ENCODE measurements around the gene TNFRSF18.

TNFRSF18 gene

DNA sequence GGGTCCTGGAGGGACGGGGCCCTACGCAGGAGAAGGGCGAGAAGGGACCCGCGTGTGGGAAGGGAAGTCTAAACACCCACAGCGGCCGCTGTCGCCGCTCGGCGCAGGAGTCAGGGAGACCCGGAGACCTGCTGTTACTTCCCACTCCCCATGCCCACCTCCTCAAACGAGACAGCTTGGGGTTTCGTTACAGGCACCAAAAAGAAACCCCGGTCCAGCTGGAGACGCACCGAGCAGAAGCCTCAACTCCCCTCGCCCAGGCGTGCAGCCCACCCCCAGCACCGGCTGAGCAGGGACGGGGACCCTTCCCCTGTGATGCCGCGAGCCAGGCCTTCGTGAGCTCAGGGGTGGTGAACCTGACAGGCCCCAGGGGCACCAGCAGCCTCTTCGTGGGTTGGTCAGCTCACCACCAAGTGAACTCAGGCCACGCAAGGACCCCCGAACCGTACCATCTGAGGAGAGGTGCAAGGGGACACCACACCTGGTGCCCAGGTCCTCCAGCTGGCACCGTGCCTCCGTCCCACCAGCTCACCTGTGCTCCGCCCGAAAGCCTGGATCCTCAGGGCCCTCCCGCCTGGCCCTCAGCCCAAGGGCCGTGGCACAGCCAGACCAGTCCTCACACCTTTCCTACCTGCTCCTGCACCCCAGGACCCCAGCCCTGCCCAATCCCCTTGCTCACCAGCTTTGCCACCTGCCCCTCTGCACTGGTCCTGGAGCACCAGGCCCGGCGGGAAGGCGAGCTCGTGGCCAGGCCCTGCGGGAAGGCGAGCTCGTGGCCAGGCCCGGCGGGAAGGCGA, 20.4 kb upstream of the TNFRSF18 start:
- no peak for DNase-seq

GRCh38 chr1:1225913-1226312, 19.5 kb upstream of the TNFRSF18 start:
- DNase-seq, result no peak

- no peak for DNase-seq
Observed at GRCh38 chr1:1225238-1225845, 18.9 kb upstream of the TNFRSF18 start.

DNA sequence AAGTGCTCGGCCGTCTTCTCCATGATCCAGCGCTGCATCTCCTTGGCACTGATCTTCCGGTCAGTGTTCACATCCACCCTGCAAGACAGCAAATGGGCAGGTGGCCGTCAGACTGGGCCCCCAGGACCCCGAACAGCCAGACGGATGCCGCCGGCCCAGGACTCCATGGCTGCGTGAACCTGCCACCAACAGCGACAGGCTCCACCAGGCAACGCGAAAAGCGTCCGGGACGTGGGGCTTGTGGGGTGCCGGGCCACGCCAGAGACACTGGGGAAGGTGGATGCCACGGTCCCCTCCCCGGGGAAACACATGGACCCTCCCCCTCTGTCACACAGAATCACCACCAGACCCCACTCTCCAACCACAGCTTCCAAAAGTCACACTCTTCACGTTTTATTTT, 17.5 kb upstream of the TNFRSF18 start:
- no peak for DNase-seq

- DNase-seq, result no peak
Observed at GRCh38 chr1:1223321-1223720, 16.9 kb upstream of the TNFRSF18 start.

DNA sequence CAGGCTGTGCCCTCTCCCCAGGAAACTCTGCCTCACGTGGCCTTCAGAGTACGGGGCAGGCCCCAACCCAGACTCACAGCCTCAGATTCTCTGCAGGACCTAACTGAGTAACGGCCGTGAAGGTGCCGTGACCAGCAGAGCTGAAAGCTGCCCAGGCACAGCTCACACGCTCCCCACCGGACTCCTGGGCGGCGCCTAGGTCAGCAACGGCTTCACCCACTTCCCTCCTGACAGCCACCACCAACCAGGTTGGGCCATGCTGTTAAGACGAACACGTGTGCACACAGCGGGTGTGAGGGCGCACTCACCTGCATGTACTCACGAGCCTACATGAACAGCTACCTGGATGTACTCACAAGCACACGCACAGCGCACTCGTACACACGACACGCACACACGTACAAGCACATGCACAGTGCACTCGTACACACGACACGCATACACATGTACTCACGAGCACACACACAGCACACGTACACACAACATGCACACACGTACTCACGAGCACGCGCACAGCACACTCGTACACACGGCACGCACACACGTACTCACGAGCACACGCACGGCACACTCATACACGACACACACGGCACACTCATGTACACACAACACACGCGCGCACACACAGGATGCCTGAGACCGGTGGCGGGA, 16.3 kb upstream of the TNFRSF18 start:
- DNase-seq, result no peak

- no peak for DNase-seq
Observed at GRCh38 chr1:1221887-1222574, 15.6 kb upstream of the TNFRSF18 start.

DNA sequence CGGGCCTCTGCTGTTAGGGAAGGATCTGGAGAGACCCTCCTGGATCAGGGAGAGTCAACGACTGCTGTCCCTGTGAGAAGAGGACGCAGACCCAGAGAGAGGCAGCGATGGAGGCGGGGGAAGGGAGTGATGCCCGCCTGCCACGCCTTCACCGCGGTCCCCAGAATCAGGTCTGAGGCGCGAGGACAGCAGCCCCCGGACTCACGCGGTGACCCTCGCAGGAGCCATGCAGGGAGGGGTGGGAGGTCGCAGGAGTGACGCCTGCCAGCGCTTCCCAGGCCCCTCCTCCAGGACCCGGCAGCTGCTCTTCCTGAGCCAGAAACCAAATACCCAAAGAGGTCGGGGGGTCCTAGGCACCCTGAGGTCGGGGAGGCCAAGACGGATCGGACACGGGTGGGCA, 13.8 kb upstream of the TNFRSF18 start:
- no peak for DNase-seq

- DNase-seq, result peak; percentile 52
Observed at GRCh38 chr1:1219341-1219740, 12.9 kb upstream of the TNFRSF18 start.

DNA sequence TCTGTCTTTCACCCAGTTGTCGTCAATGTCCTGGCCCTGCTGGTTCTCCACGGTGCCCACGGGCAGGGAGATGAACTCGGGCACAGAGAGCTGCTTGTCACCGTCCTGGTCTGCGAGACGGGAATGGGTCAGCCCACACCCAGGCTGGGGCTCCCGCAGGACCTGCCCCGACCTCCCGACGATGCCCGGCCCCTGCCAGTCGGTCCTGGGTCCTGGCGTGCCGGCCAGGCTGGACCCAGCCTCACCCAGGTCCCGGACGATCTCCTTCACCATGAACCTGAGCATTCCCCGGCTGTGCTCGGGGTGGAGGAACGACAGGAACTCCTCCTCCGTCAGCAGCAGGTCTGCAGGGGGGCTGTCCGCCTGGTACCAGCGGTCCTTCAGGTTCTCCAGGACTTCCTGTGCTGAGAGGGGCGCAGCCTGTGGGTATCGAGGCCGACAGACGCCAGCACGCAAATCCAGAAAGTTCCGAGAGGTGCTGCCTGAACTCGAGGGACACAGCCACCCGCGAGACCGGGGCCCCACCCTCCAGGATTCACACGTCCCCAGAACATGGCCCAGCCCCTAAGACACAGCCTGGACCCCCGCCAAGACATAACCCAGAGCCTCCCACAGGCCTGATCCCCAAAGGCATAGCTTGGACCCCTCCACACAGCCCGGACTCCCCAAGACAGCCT, 12.3 kb upstream of the TNFRSF18 start:
- DNase-seq, result no peak

- peak; percentile 35 for DNase-seq
Observed at GRCh38 chr1:1217621-1218523, 11.5 kb upstream of the TNFRSF18 start.

- DNase-seq, result peak; percentile 58
Observed at GRCh38 chr1:1216770-1217620, 10.6 kb upstream of the TNFRSF18 start.

DNA sequence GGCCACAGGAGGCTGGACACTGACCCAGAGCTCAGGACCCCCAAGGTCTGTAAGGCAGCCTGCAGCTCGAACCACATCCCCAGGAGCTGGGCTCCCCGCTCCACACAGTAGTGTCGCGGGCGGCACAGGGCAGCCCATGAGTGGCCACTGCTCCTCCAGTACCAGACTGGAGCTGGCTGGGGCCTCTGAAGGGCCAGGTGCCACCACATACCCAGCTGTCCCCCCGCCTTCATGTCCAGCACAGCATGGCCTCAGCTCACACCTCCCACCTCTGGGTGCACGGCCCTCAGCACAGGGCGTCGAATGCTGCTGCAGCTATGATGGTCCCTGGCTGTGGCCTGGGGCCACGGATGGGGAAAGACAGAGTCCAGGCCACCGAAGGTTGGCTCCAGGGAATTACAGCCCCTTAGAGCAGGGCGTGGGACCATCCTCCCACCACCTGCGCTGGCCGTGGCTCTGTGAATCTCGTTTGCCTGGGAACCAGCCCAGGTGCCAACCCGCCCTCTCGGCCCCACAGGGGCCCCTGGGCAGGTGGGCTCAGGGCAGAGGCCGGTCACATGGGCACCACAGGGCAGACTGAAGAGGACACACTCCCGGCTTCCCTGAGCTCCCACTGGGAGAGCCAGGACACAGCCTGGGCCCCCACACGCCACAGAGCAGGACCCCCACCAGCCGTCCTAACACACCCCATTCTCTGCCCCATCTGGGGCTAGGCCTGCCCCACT, 9.7 kb upstream of the TNFRSF18 start:
- no peak for DNase-seq

- DNase-seq, result no peak
Observed at GRCh38 chr1:1215080-1215676, 8.8 kb upstream of the TNFRSF18 start.

DNA sequence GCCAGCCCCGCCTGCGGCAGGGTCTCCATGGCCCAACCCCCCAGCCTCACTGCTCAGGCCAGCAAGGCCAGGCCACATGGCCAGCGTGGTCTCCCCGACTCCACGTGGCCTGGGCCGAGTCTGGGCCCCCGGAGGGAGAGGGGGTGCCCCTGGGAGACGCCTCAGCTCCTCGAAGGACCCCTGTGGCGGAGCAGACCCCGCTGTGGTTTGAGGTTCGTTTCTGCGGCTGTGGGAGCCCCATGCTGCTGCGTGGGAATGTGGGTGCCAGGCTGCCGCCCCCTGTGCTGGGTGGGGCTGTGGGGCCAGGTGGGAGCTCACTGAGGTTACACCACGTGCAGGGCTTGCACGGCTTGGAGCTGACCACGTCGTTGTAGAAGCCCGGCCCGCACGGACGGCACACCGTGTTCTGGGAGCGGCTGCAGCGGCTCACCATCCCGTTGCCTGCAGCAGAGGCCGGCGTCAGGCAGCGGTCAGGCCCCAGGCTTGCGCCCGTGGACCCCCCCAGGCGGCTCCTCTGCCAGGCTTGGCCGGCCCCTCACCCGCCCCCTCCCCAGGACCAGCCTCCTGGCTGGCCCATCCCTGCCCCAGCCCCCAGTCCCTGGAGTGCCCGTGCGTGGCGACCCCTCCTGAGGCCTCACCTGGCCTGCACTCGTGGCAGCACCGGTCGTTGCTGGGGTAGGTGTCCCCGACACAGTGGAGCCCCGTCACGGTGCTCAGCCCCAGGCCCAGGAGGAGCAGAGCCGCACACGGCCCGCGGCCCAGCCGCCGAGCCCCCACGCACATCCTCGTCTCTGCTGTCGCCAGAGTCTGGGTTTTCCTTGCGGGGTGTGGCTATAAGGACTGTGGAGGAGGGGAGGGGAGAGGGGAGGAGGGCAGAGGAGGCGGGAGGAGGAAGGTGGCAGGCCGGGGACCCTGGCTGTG, 7.2 kb upstream of the TNFRSF18 start, which contains the start of gene TNFRSF4:
Gene TNFRSF4, minus strand, starts transcription at position 809 of the 921 bp plus-strand sequence. Its CDS starts 26 bp downstream, at position 783.
- peak; percentile 43 for DNase-seq

DNA sequence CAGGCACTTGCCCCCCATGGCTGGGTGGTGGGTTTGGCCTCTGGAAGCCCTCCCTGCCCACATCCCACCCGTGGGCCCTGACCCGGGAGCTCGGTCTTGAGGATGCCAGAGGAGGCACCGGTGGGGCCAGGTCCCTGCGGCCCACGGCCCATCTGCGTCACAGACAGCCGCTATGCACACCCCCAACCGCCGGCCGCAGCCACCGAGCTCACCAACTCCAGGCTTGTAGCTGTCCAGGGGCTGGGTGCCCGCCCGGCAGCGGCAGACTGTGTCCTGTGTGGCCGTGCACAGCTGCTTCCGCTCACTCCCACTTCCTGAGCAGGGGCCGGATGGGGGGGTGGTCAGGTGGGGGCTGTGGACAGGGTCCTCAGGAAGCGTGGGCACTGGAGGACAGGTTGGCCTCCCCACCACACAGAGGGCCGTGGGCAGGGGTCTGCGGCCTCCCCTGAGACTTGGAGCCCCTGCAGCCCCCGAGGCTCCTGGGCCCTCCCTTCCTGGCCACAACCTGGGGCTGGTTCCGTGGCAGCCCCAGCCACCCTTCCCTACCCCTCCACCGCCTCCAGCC, 6.5 kb upstream of the TNFRSF18 start:
- peak; percentile 58 for DNase-seq

- peak; percentile 4 for DNase-seq
Observed at GRCh38 chr1:1211541-1212441, 5.4 kb upstream of the TNFRSF18 start.

Data from CD4-positive, alpha-beta T cell treated with Interleukin-17A for 4 hours (primary cell).